ENCODE results near the gene TCP11. TPM values are rescaled to one million over a fixed set of nuclear protein-coding genes. Genes with fewer than 3 reads are reported as not detected.

TCP11 gene
- total RNA-seq, 1 experiment from 2014 or later: not detected

- no peak overlapping the region for H2AFZ ChIP-seq (ENCODE audit: low read length)
These were observed 67.2 kb downstream of the TCP11 start for GRCh38 chr6:35073766-35074471.

More at GRCh38 chr6:35073766-35074471, 67.2 kb downstream of the TCP11 start:
- Histone ChIP-seq H3K4ac (ENCODE audit: low read depth, low read length) (no peak overlapping the region), H4K5ac (ENCODE audit: insufficient read length, low read depth, low read length) (no peak overlapping the region), H3T11ph (ENCODE audit: low read length) (no peak overlapping the region), H3K79me1 (ENCODE audit: insufficient read depth, low read depth, low read length, poor library complexity, severe bottlenecking) (no peaks in the 10 kb centered on the region), H3K79me2 (ENCODE audit: insufficient read depth, low read length) (no peaks in the 10 kb centered on the region), H2AK5ac (ENCODE audit: insufficient read length, low read length) (no peak overlapping the region), H3K4me1 (ENCODE audit: insufficient read depth, low read length) (no peaks in the 10 kb centered on the region; the same call in 1 of the 2 replicates), H4K8ac (replicated peaks; ENCODE audit: insufficient read length, low read depth, low read length) (no peak overlapping the region), H4K91ac (ENCODE audit: insufficient read length, low read depth, low read length) (no peak overlapping the region), H3K18ac (ENCODE audit: insufficient read length, low read depth, low read length) (no peak overlapping the region), H3K23me2 (ENCODE audit: insufficient read length, low read depth, low read length, poor library complexity, severe bottlenecking) (no peaks in the 10 kb centered on the region), H3K27me3 (ENCODE audit: insufficient read depth, low read length) (no peaks in the 10 kb centered on the region), H3K27ac (ENCODE audit: insufficient read length, low read depth, low read length) (no peak overlapping the region), H3K14ac (ENCODE audit: insufficient read depth, low read length) (no peak overlapping the region), H4K20me1 (ENCODE audit: control insufficient read depth, insufficient read depth, insufficient read length) (no peaks in the 10 kb centered on the region), H3K9ac (ENCODE audit: extremely low read depth, insufficient read length, low read length) (no peak overlapping the region), H3K4me2 (ENCODE audit: insufficient read depth, insufficient read length, low read length) (no peak overlapping the region), H2BK5ac (ENCODE audit: insufficient read length, low read length) (no peak overlapping the region), H3K9me3 (ENCODE audit: control insufficient read depth, low read depth, low read length) (no peaks in the 10 kb centered on the region), H3K23ac (ENCODE audit: insufficient read length, low read depth, low read length) (no peak overlapping the region), H2BK15ac (ENCODE audit: low read depth, low read length) (no peak overlapping the region), H2BK12ac (ENCODE audit: insufficient read length, low read depth, low read length) (no peak overlapping the region), H2BK120ac (ENCODE audit: low read depth, low read length, poor library complexity, severe bottlenecking) (no peak overlapping the region), H3K56ac (ENCODE audit: insufficient read length, low read depth, low read length) (no peak overlapping the region), H2BK20ac (ENCODE audit: low read depth, low read length, poor library complexity, severe bottlenecking) (no peak overlapping the region)
- H3K27me3 Mint-ChIP-seq (ENCODE audit: low read depth): no peaks in the 10 kb centered on the region
- H3K9me3 Mint-ChIP-seq: no peaks in the 10 kb centered on the region
- no CpG with 5 or more reads among the region's 20 CpGs for WGBS (ENCODE audit: extremely low coverage, insufficient read length, low lambda C conversion rate)
- no peak for DNase-seq
- TF ChIP-seq, protein P1, sequence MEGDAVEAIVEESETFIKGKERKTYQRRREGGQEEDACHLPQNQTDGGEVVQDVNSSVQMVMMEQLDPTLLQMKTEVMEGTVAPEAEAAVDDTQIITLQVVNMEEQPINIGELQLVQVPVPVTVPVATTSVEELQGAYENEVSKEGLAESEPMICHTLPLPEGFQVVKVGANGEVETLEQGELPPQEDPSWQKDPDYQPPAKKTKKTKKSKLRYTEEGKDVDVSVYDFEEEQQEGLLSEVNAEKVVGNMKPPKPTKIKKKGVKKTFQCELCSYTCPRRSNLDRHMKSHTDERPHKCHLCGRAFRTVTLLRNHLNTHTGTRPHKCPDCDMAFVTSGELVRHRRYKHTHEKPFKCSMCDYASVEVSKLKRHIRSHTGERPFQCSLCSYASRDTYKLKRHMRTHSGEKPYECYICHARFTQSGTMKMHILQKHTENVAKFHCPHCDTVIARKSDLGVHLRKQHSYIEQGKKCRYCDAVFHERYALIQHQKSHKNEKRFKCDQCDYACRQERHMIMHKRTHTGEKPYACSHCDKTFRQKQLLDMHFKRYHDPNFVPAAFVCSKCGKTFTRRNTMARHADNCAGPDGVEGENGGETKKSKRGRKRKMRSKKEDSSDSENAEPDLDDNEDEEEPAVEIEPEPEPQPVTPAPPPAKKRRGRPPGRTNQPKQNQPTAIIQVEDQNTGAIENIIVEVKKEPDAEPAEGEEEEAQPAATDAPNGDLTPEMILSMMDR (conservative IDR thresholded peaks at IDR 0.05): no peak
- H3K36me3 Mint-ChIP-seq (ENCODE audit: insufficient read depth in 1 of 3, low read depth in 3 of 3): peaks cover 5 to 15% (median 6%) of the 10 kb centered on the region in 3 experiments
- peak overlapping the region; percentile 12 to 62 (median 18); a peak in 3 of 7 replicates for H3K27ac Mint-ChIP-seq
- peaks cover 26 to 37% of the 10 kb centered on the region in 2 experiments for H3K4me1 Mint-ChIP-seq
- no peak overlapping the region for H3K4me3 Mint-ChIP-seq
